AG04450 (cell line): ENCODE results near the gene CLBA1. TPM values are rescaled to one million over a fixed set of nuclear protein-coding genes. Genes with fewer than 3 reads are reported as not detected.
A peak's percentile ranks its signal among the peaks of the same experiment; 100 is the strongest.

Experiments used
- CTCF ChIA-PET: fragments of 300-600, 350-600 bp; formaldehyde crosslinking; extraction: SDS; loops from one replicate; lab custom pipeline; 2022; ENCODE audit warnings: antibody characterized with exemption, inconsistent platforms; lab: Charles Lee
- POLR2A ChIA-PET: fragments of 350-600 bp; formaldehyde crosslinking; extraction: SDS; loops from one replicate; lab custom pipeline; 2021; ENCODE audit warnings: antibody characterized with exemption, inconsistent platforms; lab: Yijun Ruan, JAX
- DNase-seq: peaks from one replicate; pipeline ENCODE4 v3.0.0-alpha.2; 2011; ENCODE audit warnings: low read depth, low spot score
- H3K27ac ChIP-seq: one replicate; pipeline ENCODE4 v1.5.1; 2012; ENCODE audit warnings: low read depth, low read length, control low read depth
- H3K27me3 ChIP-seq: one replicate; pipeline ENCODE4 v1.6.0; 2012; ENCODE audit warnings: low read length; ENCODE audit not compliant: control insufficient read depth, insufficient read depth
- H3K4me3 ChIP-seq: 2 replicates; pipeline ENCODE4 v1.5.1; 2011; ENCODE audit warnings: mild to moderate bottlenecking, low read depth, low read length, control low read depth
- H3K9me3 ChIP-seq: 2 replicates; pipeline ENCODE4 v1.5.1; 2012; ENCODE audit warnings: low read length; ENCODE audit not compliant: control insufficient read depth, insufficient read depth
- polyA plus RNA-seq: library from polyadenylated mRNA; depleted of rRNA; stranded (reverse); fragments of >200 nt; gene quantifications from 2 replicates; pipeline ENCODE4 v1.2.3, GENCODE V29; 2011
- TF ChIP-seq, protein P1 (sequence below): IDR thresholded peaks from 2 replicates; pipeline ENCODE4 v1.5.1; 2011; ENCODE audit warnings: low read depth, low read length, control low read depth, inconsistent platforms

The CLBA1 gene
- polyA plus RNA-seq, 1 experiment, result 4.6 TPM

DNA sequence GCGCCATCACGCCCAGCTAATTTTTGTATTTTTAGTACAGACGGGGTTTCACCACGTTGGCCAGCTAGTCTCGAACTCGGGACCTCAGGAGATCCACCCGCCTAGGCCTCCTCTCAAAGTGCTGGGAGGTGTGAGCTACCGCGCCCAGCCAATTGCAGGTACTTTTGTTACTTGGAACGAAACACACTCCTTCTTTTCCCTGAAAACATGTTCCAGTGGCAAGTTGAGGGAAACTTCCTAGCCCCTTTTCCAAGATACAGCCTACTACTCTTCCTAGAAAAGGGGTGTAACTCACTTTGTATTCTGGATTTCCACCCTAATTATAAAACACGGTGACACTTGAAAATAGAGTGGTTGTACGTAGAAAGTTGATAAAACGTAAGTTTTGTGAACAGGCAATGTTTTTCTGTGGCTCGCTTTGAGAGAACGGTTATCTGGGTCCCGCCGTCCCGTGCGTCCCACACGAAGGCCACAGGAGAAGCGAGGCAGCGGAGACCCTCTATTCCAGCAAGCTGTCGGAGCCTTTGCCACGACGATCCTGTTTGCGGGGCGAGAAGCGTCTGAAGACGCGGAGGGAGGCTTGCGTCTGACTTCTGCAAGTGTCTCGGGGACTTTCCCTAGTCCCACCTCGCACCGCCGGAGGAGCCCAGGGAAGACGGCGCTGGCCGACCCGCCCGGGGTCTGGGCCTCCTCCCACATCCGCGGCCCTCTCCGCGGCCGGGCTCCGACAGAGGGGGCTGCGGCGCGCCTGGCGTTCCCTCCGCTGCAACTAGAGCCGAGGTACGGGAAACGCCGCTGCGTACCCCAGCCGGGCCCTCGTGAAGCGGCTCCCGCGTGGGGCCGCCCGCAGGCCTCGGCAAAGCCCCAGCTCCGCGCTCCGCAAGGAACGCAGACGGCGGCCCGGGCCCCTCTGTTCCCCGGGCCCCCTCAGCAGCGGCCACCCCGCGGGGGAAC is 34.5 kb downstream of the CLBA1 start:
- peak overlapping the region; percentile 80 for H3K4me3 ChIP-seq
- no peak for DNase-seq
- H3K9me3 ChIP-seq, result no peaks in the 10 kb centered on the region
- H3K27me3 ChIP-seq, result no peaks in the 10 kb centered on the region
- ChIA-PET POLR2A (interaction anchor here (0.9 to 1.3 kb wide), 4 partner anchors 25 to 46 kb away, joined by 3 to 7 read pairs (median 6); partner anchors contain the start of gene CLBA1), CTCF (interaction anchor here (1.0 to 2.2 kb wide), 3 partner anchors 26 to 44 kb away, joined by 5 to 10 read pairs (median 5); no protein-coding TSS in a partner anchor)
- H3K27ac ChIP-seq, result peak overlapping the region; percentile 31
- TF ChIP-seq, protein P1, sequence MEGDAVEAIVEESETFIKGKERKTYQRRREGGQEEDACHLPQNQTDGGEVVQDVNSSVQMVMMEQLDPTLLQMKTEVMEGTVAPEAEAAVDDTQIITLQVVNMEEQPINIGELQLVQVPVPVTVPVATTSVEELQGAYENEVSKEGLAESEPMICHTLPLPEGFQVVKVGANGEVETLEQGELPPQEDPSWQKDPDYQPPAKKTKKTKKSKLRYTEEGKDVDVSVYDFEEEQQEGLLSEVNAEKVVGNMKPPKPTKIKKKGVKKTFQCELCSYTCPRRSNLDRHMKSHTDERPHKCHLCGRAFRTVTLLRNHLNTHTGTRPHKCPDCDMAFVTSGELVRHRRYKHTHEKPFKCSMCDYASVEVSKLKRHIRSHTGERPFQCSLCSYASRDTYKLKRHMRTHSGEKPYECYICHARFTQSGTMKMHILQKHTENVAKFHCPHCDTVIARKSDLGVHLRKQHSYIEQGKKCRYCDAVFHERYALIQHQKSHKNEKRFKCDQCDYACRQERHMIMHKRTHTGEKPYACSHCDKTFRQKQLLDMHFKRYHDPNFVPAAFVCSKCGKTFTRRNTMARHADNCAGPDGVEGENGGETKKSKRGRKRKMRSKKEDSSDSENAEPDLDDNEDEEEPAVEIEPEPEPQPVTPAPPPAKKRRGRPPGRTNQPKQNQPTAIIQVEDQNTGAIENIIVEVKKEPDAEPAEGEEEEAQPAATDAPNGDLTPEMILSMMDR, result no peak

- H3K27me3 ChIP-seq, result no peaks in the 10 kb centered on the region
- peak within 1 kb of the TSS; percentile 82 for H3K4me3 ChIP-seq
- DNase-seq, result peak; percentile 81
- ChIA-PET POLR2A (interaction anchor here (0.6 to 1.3 kb wide), 8 partner anchors 9 to 280 kb away, joined by 3 to 11 read pairs (median 4); partner anchors contain the start of genes BRF1 and CLBA1), CTCF (interaction anchor here (1.0 kb wide), 1 partner anchor 25 kb away, joined by 5 read pairs; no protein-coding TSS in a partner anchor)
- TF ChIP-seq, protein P1, result no peak
- H3K27ac ChIP-seq, result peak within 1 kb of the TSS; percentile 82
- no peaks in the 10 kb centered on the region for H3K9me3 ChIP-seq
These were observed 35.4 kb downstream of the CLBA1 start, which contains the start of gene CDCA4 for GRCh38 chr14:105020815-105021655. Gene CDCA4 (minus strand): TSS chr14:105021083. CDS start chr14:105011929, 9,154 bp downstream.

GRCh38 chr14:105021656-105022275 is 36.2 kb downstream of the CLBA1 start:
- TF ChIP-seq, protein P1, result 0 out of 2 replicates have a peak, but pooled peaks have one; percentile 5
- ChIA-PET POLR2A (interaction anchor here (0.7 to 1.2 kb wide), 2 partner anchors 22 to 33 kb away, joined by 4 to 5 read pairs; no protein-coding TSS in a partner anchor), CTCF (no interaction called here)
- Histone ChIP-seq H3K4me3 (peak overlapping the region; percentile 82), H3K27me3 (no peaks in the 10 kb centered on the region), H3K27ac (peak overlapping the region; percentile 82), H3K9me3 (peaks cover under 1% of the 10 kb centered on the region; the same call in 1 of the 2 replicates)
- DNase-seq, result no peak

GRCh38 chr14:105022276-105022670 is 36.7 kb downstream of the CLBA1 start:
- Histone ChIP-seq H3K27ac (no peak overlapping the region), H3K27me3 (no peaks in the 10 kb centered on the region), H3K9me3 (peaks cover 4% of the 10 kb centered on the region; the same call in 1 of the 2 replicates), H3K4me3 (peak overlapping the region; percentile 82)
- TF ChIP-seq, protein P1, result no peak
- ChIA-PET POLR2A (interaction anchor here (0.7 kb wide), 1 partner anchor 22 kb away, joined by 5 read pairs; no protein-coding TSS in a partner anchor), CTCF (interaction anchor here (1.4 kb wide), 1 partner anchor 64 kb away, joined by 3 read pairs; no protein-coding TSS in a partner anchor)
- no peak for DNase-seq
